Endothelial cell of umbilical vein (primary cell): ENCODE measurements around the gene MYO1G. TPM values are rescaled to one million over a fixed set of nuclear protein-coding genes. Genes with fewer than 3 reads are reported as not detected.

Experiments
- BruUV-seq: library from RNA; stranded (reverse); fragments of 400-500 nt; replicated peaks from 2 replicates; lab custom pipeline; 2021; lab: Mats Ljungman, UMichigan
- CTCF ChIA-PET: fragments of 300-600, 350-600 bp; sonication (Branson Sonifier 250); formaldehyde crosslinking; loops from one replicate; lab custom pipeline; 2021; ENCODE audit warnings: antibody characterized with exemption, inconsistent platforms; lab: Charles Lee
- POLR2A ChIA-PET: fragments of 300-600, 350-600 bp; sonication (Branson Sonifier 250); formaldehyde crosslinking; loops from one replicate; lab custom pipeline; 2021; ENCODE audit warnings: antibody characterized with exemption, inconsistent platforms; lab: Charles Lee
- DNase-seq: peaks from one replicate; pipeline ENCODE4 v3.0.0-alpha.2; 2011; ENCODE audit warnings: low read depth, low spot score
- FAIRE-seq: peaks from 2 replicates; lab custom pipeline; 2011; peaks lifted over from hg19 to GRCh38; lab: Jason Lieb, UNC
- H2AFZ ChIP-seq: 2 replicates; pipeline ENCODE4 v1.6.0; 2012; ENCODE audit warnings: low read depth, low read length, control low read depth, inconsistent platforms
- H3K27ac ChIP-seq: 2 replicates; pipeline ENCODE4 v1.5.1; 2011; ENCODE audit warnings: low read depth, mild to moderate bottlenecking, control low read depth, low read length, moderate library complexity; ENCODE audit not compliant: insufficient read depth
- H3K27me3 ChIP-seq, 2 experiments: 2 replicates each; pipeline versions ENCODE4 v1.6.0 to v1.6.1; 2011; ENCODE audit warnings: low read length in 2 of 2, mixed read lengths in 1 of 2; ENCODE audit not compliant: control insufficient read depth in 2 of 2, insufficient read depth in 2 of 2
- H3K36me3 ChIP-seq, 2 experiments: 2 replicates in 1 of 2; 3 replicates in 1 of 2; pipeline ENCODE4 v1.5.1; 2011; ENCODE audit warnings: low read length in 2 of 2, mild to moderate bottlenecking in 1 of 2, moderate library complexity in 1 of 2; ENCODE audit not compliant: control insufficient read depth in 2 of 2, insufficient read depth in 2 of 2; ENCODE audit errors: extremely low read depth in 1 of 2
- H3K4me1 ChIP-seq: 3 replicates; pipeline ENCODE4 v1.5.1; 2011; ENCODE audit warnings: mild to moderate bottlenecking, low read length; ENCODE audit not compliant: control insufficient read depth, insufficient read depth; ENCODE audit errors: extremely low read depth
- H3K4me2 ChIP-seq: 2 replicates; pipeline ENCODE4 v1.6.1; 2011; ENCODE audit warnings: low read length, control low read depth, mixed read lengths; ENCODE audit not compliant: insufficient read depth
- H3K4me3 ChIP-seq, 3 experiments: fragments of 200-600 bp in 1 of 3; sonication (generic), shearing (Covaris generic) in 1 of 3; replicated peaks in 1 of 3; 2 replicates each; pipeline ENCODE4 v1.5.1; 2011 to 2016; ENCODE audit warnings: control low read depth in 3 of 3, low read length in 3 of 3, mild to moderate bottlenecking in 2 of 3, inconsistent platforms in 1 of 3, low read depth in 1 of 3, moderate library complexity in 1 of 3; ENCODE audit not compliant: insufficient read depth in 1 of 3
- H3K79me2 ChIP-seq: 2 replicates; pipeline ENCODE4 v1.6.0; 2012; ENCODE audit warnings: low read length, inconsistent platforms; ENCODE audit not compliant: control insufficient read depth, insufficient read depth
- H3K9ac ChIP-seq: replicated peaks from 2 replicates; pipeline ENCODE3; 2011; ENCODE audit warnings: low read length, control low read depth; ENCODE audit not compliant: insufficient read depth; ENCODE audit errors: extremely low read depth
- H3K9me1 ChIP-seq: replicated peaks from 3 replicates; pipeline ENCODE4 v1.6.0; 2011; ENCODE audit warnings: mild to moderate bottlenecking, low read length; ENCODE audit not compliant: control insufficient read depth, insufficient read depth; ENCODE audit errors: extremely low read depth
- H3K9me3 ChIP-seq: replicated peaks from 2 replicates; pipeline ENCODE4 v1.5.1; 2012; ENCODE audit warnings: low read length, inconsistent platforms; ENCODE audit not compliant: control insufficient read depth, insufficient read depth
- H4K20me1 ChIP-seq: replicated peaks from 2 replicates; pipeline ENCODE3; 2011; ENCODE audit warnings: mild to moderate bottlenecking, low read length; ENCODE audit not compliant: control insufficient read depth, insufficient read depth; ENCODE audit errors: extremely low read depth
- EZH2 ChIP-seq: IDR thresholded peaks from 2 replicates; pipeline ENCODE4 v1.6.1; 2012; ENCODE audit warnings: borderline replicate concordance, low read depth, mild to moderate bottlenecking, moderate library complexity, low read length, inconsistent platforms; ENCODE audit not compliant: severe bottlenecking
- FOS ChIP-seq: IDR thresholded peaks from 2 replicates; pipeline ENCODE4 v1.6.1; 2011; ENCODE audit warnings: mild to moderate bottlenecking, low read length, moderate library complexity, borderline replicate concordance; ENCODE audit not compliant: insufficient read depth
- GATA2 ChIP-seq: IDR thresholded peaks from 2 replicates; pipeline ENCODE4 v1.7.0; 2011; ENCODE audit warnings: low read depth, mild to moderate bottlenecking, moderate library complexity, mixed read lengths, low read length; ENCODE audit not compliant: insufficient read length, insufficient read depth
- JUN ChIP-seq: IDR thresholded peaks from 2 replicates; pipeline ENCODE4 v1.6.1; 2011; ENCODE audit warnings: borderline replicate concordance, low read depth; ENCODE audit not compliant: insufficient read length, insufficient read depth
- MAX ChIP-seq: IDR thresholded peaks from 2 replicates; pipeline ENCODE4 v1.6.1; 2011; ENCODE audit not compliant: insufficient read depth, insufficient read length
- MYC ChIP-seq: IDR thresholded peaks from one replicate; pipeline ENCODE4 v1.6.1; 2011; ENCODE audit warnings: mild to moderate bottlenecking, low read depth, low read length
- POLR2AphosphoS5 ChIP-seq: IDR thresholded peaks from 2 replicates; pipeline ENCODE4 v1.6.1; 2012; ENCODE audit warnings: low read depth, mild to moderate bottlenecking, control low read depth, low read length, moderate library complexity; ENCODE audit not compliant: insufficient read depth
- dilution Hi-C: fragments of 300-500 bp; cut with MboI; formaldehyde crosslinking; loops from one replicate; pipeline ENCODE4 v1.15.0; 2019; ENCODE audit warnings: low sequenced_read_pairs; ENCODE audit not compliant: extremely low pct_ligation_motif_present
- intact Hi-C: fragments of 100-400 bp; cut with micrococcal nuclease; formaldehyde crosslinking; loops from one replicate; pipeline ENCODE4 v1.10.0; 2022
- polyA plus RNA-seq, 4 experiments: library from polyadenylated mRNA; depleted of rRNA in 3 of 4; stranded (reverse) in 3 of 4; unstranded in 1 of 4; fragments of >200 nt; gene quantifications; 2 replicates each; pipeline versions ENCODE4 v1.2.1 to v1.2.3, GENCODE V29; 2011 to 2012; ENCODE audit warnings: missing spikeins in 1 of 4
- total RNA-seq: library from RNA; stranded (reverse); gene quantifications from 2 replicates; pipeline ENCODE4 v1.2.3, GENCODE V29; 2021

The MYO1G gene
- total and polyA plus RNA-seq, 2 donors (not counting 3 experiments of a cell fraction or from before 2014, with no cell fraction given): 0.11 TPM; not detected in 1

DNA sequence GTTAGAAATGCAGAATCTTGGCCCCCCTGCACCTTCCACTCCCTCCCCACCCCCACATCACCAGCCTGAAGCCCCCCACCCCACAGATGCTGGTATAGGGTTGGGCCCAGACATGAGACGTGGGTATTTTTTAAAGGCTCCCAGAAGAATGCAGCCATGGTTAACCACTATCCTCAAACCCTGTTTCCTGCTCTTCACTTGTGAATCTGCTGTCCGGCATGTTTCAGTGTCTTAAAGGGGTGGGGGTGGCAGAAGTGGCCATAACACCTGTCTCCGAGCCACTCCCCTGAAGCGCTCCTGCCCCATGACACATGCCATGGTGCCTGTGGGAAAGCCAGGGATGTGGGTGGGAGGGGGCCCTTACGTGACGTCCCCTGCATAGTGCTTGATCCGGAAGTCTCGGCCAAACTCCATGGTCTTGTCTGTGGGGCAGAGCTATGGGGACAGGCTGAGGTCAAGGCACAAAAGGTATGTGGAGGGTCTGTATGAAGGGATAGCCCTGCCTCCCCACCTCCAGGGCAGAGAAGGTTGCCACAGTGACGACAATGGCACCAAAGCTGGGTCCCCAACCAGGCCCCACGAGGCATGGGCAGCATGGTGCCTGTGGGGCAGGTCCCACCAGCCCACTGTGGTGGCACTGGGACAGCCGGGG, 9.6 kb downstream of the MYO1G start:
- H4K20me1 ChIP-seq: no peaks in the 10 kb centered on the region
- no peaks in the 10 kb centered on the region for H3K79me2 ChIP-seq
- H3K27me3 ChIP-seq: no peaks in the 10 kb centered on the region
- DNase-seq (no peak), FAIRE-seq (no peak)
- no peak overlapping the region for H3K4me3 ChIP-seq
- no peaks in the 10 kb centered on the region for H3K9me1 ChIP-seq
- intact Hi-C loops (no loop called here), dilution Hi-C loops (no loop called here)
- H3K9ac ChIP-seq: no peak overlapping the region
- TF ChIP-seq MAX (no peak), POLR2AphosphoS5 (no peak), MYC (no peak), FOS (no peak), EZH2 (no peak), GATA2 (no peak), JUN (no peak)
- no peaks in the 10 kb centered on the region for H3K9me3 ChIP-seq
- no peaks in the 10 kb centered on the region for H3K36me3 ChIP-seq
- ChIA-PET CTCF (interaction anchor here (0.5 to 10.0 kb wide), 2 partner anchors 165 to 283 kb away, joined by 3 to 585 read pairs; no protein-coding TSS in a partner anchor), POLR2A (no interaction called here)
- H2AFZ ChIP-seq: no peak overlapping the region
- H3K4me1 ChIP-seq: no peaks in the 10 kb centered on the region
- no peak overlapping the region for H3K27ac ChIP-seq
- no TSS peak for BruUV-seq
- H3K4me2 ChIP-seq: no peak overlapping the region
